Nephron progenitor cell (in vitro differentiated cells): Measurements from ENCODE around the gene ANKFN1.

Experiments used
- DNase-seq: peaks from one replicate; pipeline ENCODE4 v3.0.0; 2021
- H3K27ac Mint-ChIP-seq: 2 replicates; pipeline ENCODE4 v1.8.0; 2021; ENCODE audit warnings: mild to moderate bottlenecking, moderate library complexity, mixed read lengths
- H3K27me3 Mint-ChIP-seq: 2 replicates; pipeline ENCODE4 v1.8.0; 2021; ENCODE audit warnings: mild to moderate bottlenecking, low read depth, mixed read lengths; ENCODE audit not compliant: poor library complexity
- H3K36me3 Mint-ChIP-seq: 2 replicates; pipeline ENCODE4 v1.8.0; 2021; ENCODE audit warnings: low read depth, mixed read lengths
- H3K4me1 Mint-ChIP-seq: 2 replicates; pipeline ENCODE4 v1.8.0; 2021; ENCODE audit warnings: mixed read lengths
- H3K4me3 Mint-ChIP-seq: 2 replicates; pipeline ENCODE4 v1.8.0; 2021; ENCODE audit warnings: mild to moderate bottlenecking, moderate library complexity, mixed read lengths
- H3K9me3 Mint-ChIP-seq: 2 replicates; pipeline ENCODE4 v1.8.0; 2021; ENCODE audit warnings: mild to moderate bottlenecking, moderate library complexity, mixed read lengths
- TF ChIP-seq, protein P1 (sequence below): fragments of 200-600 bp; sonication (generic); IDR thresholded peaks from 2 replicates; pipeline ENCODE4 v1.5.0; 2021; ENCODE audit warnings: antibody characterized with exemption

The ANKFN1 gene

DNA sequence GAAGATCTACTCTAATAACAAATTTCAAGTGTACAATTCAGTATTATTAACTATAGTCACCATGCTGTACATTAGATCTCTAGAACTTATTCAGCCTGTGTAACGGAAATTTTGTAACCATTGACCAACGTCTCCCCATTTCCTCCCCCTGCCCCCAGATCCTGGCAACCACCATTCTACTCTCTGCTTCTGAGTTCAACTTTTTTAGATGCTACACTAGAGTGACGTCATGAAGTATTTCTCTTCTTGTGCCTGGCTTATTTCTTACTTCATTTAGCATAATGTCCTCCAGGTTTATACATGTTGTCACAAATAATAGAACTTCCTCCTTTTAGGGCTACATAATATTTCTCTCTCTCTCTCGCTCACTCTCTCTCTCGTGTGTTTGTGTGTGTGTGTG, 157.5 kb downstream of the ANKFN1 start:
- DNase-seq, result no peak
- Mint-ChIP-seq H3K9me3 (peaks cover 12% of the 10 kb centered on the region), H3K27ac (no peak overlapping the region), H3K4me1 (no peaks in the 10 kb centered on the region), H3K4me3 (no peak overlapping the region), H3K36me3 (no peaks in the 10 kb centered on the region), H3K27me3 (peaks cover 6% of the 10 kb centered on the region)
- TF ChIP-seq, protein P1, sequence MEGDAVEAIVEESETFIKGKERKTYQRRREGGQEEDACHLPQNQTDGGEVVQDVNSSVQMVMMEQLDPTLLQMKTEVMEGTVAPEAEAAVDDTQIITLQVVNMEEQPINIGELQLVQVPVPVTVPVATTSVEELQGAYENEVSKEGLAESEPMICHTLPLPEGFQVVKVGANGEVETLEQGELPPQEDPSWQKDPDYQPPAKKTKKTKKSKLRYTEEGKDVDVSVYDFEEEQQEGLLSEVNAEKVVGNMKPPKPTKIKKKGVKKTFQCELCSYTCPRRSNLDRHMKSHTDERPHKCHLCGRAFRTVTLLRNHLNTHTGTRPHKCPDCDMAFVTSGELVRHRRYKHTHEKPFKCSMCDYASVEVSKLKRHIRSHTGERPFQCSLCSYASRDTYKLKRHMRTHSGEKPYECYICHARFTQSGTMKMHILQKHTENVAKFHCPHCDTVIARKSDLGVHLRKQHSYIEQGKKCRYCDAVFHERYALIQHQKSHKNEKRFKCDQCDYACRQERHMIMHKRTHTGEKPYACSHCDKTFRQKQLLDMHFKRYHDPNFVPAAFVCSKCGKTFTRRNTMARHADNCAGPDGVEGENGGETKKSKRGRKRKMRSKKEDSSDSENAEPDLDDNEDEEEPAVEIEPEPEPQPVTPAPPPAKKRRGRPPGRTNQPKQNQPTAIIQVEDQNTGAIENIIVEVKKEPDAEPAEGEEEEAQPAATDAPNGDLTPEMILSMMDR, result no peak

DNA sequence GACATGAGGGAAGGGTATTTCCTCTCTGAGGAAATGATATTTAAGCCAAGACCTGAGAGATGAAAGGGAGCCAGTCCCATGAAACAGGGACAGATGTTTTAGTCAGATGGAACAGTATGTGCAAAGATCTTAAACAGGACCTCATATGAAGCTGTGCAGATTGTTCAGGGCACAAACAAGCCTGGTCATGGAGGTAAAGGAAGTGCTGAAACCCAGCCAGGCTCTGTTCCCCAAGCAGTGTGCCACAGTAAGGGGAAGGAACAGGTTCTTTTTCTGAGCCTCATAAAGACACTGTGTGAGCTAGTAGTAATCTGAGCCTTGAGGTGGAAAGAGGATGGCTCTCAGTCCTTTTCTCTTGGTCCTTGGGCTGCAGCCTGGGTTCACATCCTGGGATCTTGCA, 159.9 kb downstream of the ANKFN1 start:
- Mint-ChIP-seq H3K9me3 (no peaks in the 10 kb centered on the region), H3K36me3 (no peaks in the 10 kb centered on the region), H3K4me1 (no peaks in the 10 kb centered on the region), H3K27ac (peak overlapping the region; percentile 53), H3K27me3 (peaks cover 6% of the 10 kb centered on the region), H3K4me3 (no peak overlapping the region)
- TF ChIP-seq, protein P1, result no peak
- DNase-seq, result no peak

DNA sequence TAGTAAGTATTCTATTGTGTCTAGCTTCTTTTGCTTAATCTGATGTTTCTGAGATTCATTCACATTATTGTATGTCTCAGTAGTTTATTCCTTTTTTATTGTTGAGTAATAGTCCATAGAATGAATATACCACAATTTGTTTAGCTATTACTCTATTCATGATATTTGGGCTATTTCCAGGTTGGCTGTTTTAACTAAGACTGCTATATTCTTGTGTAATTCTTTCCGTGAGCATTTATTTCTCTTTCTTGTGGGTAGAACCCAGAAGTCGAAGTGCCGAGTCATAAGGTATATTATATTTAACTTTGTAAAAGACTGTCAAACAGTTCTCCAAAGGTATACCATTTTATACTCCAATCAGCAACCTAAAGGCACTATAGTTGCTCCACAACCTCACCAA, 160.8 kb downstream of the ANKFN1 start:
- H3K4me1 Mint-ChIP-seq, result no peaks in the 10 kb centered on the region
- TF ChIP-seq, protein P1, result no peak
- peaks cover 6% of the 10 kb centered on the region for H3K27me3 Mint-ChIP-seq
- no peaks in the 10 kb centered on the region for H3K9me3 Mint-ChIP-seq
- no peaks in the 10 kb centered on the region for H3K36me3 Mint-ChIP-seq
- H3K27ac Mint-ChIP-seq, result no peak overlapping the region
- H3K4me3 Mint-ChIP-seq, result no peak overlapping the region
- no peak for DNase-seq

DNA sequence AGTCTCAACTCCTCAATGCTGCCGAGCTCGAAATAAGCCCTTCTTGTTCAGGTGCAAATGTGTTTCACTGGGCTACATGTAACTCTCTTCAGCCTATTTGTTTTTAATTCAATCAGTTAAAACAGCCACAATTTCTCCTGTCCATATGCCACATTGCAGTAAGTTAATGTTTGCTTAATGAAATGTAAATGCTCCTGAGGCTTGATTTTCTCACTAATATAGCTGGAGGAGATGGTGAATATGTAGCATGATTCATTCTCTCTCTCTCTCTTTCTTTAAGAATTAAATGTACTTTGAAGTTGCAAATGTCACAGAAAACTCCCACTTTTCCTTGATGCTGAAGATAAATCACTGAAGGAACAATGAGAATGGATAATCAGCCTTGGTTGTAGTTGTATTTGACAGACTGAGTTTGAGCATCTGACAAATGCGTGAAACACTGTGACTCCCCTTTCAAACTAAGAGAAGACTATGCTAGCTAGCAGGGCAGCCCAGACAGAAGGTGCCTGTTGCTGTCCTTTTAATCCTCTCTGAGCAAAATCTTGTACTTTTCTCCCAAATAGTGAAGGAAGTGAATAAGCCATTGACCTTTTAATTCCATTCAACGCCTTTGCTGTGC, 161.8 kb downstream of the ANKFN1 start:
- TF ChIP-seq, protein P1, result no peak
- no peak overlapping the region for H3K27ac Mint-ChIP-seq
- no peak for DNase-seq
- no peaks in the 10 kb centered on the region for H3K36me3 Mint-ChIP-seq
- no peaks in the 10 kb centered on the region for H3K4me1 Mint-ChIP-seq
- no peaks in the 10 kb centered on the region for H3K9me3 Mint-ChIP-seq
- H3K27me3 Mint-ChIP-seq, result peaks cover 6% of the 10 kb centered on the region
- H3K4me3 Mint-ChIP-seq, result no peak overlapping the region

DNA sequence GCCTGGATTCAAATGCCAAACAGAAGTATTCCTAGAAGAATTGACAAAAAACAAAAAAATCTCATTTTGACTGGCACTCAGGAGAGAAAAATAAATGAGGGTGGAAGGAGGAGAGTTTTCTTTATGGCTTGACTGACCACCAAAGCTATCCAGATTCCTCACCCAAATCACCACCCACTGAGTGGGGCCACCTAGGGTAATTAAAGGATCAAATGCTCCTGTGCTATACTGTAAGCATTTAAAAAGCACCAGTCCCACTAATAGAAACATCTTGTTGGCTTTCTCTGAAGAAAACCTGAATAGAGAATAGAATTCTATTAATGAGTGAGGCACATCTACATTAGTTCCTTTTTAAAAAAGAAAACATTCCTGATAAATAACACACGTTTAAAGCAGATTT, 163.3 kb downstream of the ANKFN1 start:
- Mint-ChIP-seq H3K4me3 (no peak overlapping the region), H3K36me3 (no peaks in the 10 kb centered on the region), H3K9me3 (no peaks in the 10 kb centered on the region), H3K27ac (no peak overlapping the region), H3K27me3 (peaks cover 17% of the 10 kb centered on the region), H3K4me1 (peaks cover 13% of the 10 kb centered on the region)
- TF ChIP-seq, protein P1, result no peak
- DNase-seq, result no peak
